ENCODE measurements around the gene TSPAN5.

Gene TSPAN5

DNA sequence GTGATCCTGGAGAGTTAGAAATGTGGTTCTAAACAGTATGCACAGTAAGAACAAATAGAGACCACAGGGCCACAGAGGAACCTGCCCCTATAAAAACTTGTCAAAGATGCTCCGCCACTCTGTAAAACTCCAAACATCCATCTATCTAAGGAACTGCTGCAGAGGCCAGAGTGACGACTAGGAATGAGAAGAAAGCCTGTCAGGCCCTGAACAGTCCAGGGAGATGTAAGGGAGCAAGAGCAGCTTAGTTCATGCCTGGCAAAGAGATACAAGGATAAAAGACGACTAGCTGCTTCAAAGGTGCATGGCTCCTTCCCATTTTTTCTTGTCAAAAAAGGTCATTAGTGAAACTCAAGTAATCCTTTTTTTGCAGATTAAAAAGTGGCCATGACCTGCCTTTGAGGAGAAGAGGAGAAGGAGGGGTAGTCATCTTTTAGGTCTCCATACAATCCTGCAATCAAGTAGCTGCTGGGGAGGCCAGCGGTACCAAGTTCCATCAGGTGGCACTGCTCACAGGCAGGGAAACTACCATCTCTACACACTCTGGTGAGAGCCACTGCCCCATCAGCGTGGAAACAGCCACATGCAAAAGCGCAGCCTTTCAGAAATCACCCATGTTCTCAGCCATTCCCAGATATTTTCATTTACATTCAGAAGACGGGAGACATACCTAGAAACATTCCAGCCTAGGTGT is 162.1 kb downstream of the TSPAN5 start:
- no peaks in the 10 kb centered on the region for H3K4me1 ChIP-seq (ENCODE audit: control insufficient read depth in 5 of 5, insufficient read depth in 5 of 5, low read length in 5 of 5)
- no peaks in the 10 kb centered on the region for H3K27me3 ChIP-seq (ENCODE audit: control insufficient read depth in 5 of 5, insufficient read depth in 4 of 5, low read length in 5 of 5)
- H3K27ac ChIP-seq (ENCODE audit: low read depth, low read length): no peak overlapping the region
- H3K4me3 ChIP-seq (ENCODE audit: low read depth in 1 of 5, low read length in 5 of 5): no peak overlapping the region
- H3K9ac ChIP-seq (ENCODE audit: low read length in 5 of 5): no peak overlapping the region
- H3K9me3 ChIP-seq (ENCODE audit: control insufficient read depth in 5 of 5, low read length in 5 of 5): no peaks in the 10 kb centered on the region
- no peaks in the 10 kb centered on the region for H3K36me3 ChIP-seq (ENCODE audit: control insufficient read depth in 5 of 5, insufficient read depth in 5 of 5, low read length in 5 of 5)

DNA sequence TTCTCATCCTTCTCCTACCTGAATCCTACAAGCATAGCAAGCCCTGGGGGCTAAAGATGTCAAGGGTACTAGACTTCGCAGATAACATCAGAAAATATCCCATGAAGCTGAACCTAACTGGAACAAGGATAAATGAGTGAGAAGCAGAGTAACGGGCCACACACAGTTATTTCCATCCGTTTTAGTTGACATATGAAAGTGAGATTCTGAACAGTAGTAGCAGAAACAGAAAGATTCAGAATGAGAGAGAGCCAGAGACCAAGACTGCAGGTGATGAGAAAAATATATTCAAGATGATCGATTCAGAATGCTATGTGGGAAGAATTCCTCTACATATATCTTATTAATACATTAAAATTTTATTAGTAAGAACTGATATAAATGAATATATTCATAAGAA is 165.1 kb downstream of the TSPAN5 start:
- H3K9me3 ChIP-seq (ENCODE audit: control insufficient read depth in 5 of 5, low read length in 5 of 5): no peaks in the 10 kb centered on the region
- no peak overlapping the region for H3K9ac ChIP-seq (ENCODE audit: low read length in 5 of 5)
- no peak overlapping the region for H3K4me3 ChIP-seq (ENCODE audit: low read depth in 1 of 5, low read length in 5 of 5)
- no peaks in the 10 kb centered on the region for H3K4me1 ChIP-seq (ENCODE audit: control insufficient read depth in 5 of 5, insufficient read depth in 5 of 5, low read length in 5 of 5)
- H3K27me3 ChIP-seq (ENCODE audit: control insufficient read depth in 5 of 5, insufficient read depth in 4 of 5, low read length in 5 of 5): no peaks in the 10 kb centered on the region
- no peak overlapping the region for H3K27ac ChIP-seq (ENCODE audit: low read depth, low read length)
- H3K36me3 ChIP-seq (ENCODE audit: control insufficient read depth in 5 of 5, insufficient read depth in 5 of 5, low read length in 5 of 5): no peaks in the 10 kb centered on the region

DNA sequence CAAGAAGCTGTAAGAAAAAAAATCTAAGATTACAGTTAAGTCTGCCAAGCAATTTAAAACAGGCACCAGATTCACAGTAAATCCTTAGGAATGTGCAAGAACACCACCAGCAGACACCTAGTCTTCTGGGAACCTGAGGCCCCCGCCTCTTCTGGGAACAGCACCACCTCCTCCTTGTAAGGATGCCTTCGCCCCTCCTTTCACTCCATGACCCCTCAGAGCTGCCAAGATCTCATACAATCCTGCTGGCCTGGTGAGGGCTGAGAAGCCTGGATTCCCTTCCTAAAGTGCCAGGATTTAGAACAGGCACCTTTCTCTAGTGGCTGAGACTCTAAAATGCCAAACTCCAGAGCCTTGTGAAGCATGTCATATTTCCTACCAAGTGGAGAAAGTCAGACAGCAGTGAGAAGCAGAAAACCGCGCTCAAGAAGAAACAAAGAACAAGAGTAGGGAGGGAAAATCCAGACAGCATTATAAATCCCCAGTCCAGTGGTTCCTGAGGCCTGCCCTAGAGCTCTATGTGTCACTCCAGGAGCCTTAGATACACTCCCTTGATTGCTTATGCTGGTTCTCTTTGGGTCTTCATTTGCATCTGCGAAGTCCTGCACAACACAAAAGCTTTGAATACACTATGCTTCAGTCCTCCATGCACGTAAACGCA is 166.4 kb downstream of the TSPAN5 start:
- H3K9ac ChIP-seq (ENCODE audit: low read length in 5 of 5): no peak overlapping the region
- H3K36me3 ChIP-seq (ENCODE audit: control insufficient read depth in 5 of 5, insufficient read depth in 5 of 5, low read length in 5 of 5): no peaks in the 10 kb centered on the region
- no peak overlapping the region for H3K27ac ChIP-seq (ENCODE audit: low read depth, low read length)
- no peaks in the 10 kb centered on the region for H3K27me3 ChIP-seq (ENCODE audit: control insufficient read depth in 5 of 5, insufficient read depth in 4 of 5, low read length in 5 of 5)
- H3K4me1 ChIP-seq (ENCODE audit: control insufficient read depth in 5 of 5, insufficient read depth in 5 of 5, low read length in 5 of 5): no peaks in the 10 kb centered on the region
- H3K9me3 ChIP-seq (ENCODE audit: control insufficient read depth in 5 of 5, low read length in 5 of 5): no peaks in the 10 kb centered on the region
- H3K4me3 ChIP-seq (ENCODE audit: low read depth in 1 of 5, low read length in 5 of 5): no peak overlapping the region

DNA sequence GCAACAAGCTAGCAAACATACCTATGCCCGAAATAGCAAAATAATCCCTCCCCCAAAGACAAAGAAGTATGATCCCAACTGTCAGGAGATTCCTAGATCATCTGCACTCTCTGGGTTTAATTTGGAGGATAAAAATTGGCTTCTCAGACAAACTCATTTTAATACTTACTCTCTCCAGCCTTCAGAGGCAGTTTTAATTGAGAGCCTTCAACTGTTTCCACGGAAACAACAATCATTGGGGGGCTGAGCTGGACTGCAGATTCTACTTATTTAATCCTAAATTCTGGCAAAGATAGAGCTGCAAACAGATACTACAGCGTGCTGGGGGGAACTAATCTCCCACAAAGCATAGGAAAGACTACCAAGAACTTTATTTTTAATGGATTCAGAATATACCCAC is 168.2 kb downstream of the TSPAN5 start:
- Histone ChIP-seq H3K4me1 (ENCODE audit: control insufficient read depth in 5 of 5, insufficient read depth in 5 of 5, low read length in 5 of 5) (no peaks in the 10 kb centered on the region), H3K9me3 (ENCODE audit: control insufficient read depth in 5 of 5, low read length in 5 of 5) (no peaks in the 10 kb centered on the region), H3K4me3 (ENCODE audit: low read depth in 1 of 5, low read length in 5 of 5) (no peak overlapping the region), H3K27ac (ENCODE audit: low read depth, low read length) (no peak overlapping the region), H3K9ac (ENCODE audit: low read length in 5 of 5) (no peak overlapping the region), H3K36me3 (ENCODE audit: control insufficient read depth in 5 of 5, insufficient read depth in 5 of 5, low read length in 5 of 5) (no peaks in the 10 kb centered on the region), H3K27me3 (ENCODE audit: control insufficient read depth in 5 of 5, insufficient read depth in 4 of 5, low read length in 5 of 5) (no peaks in the 10 kb centered on the region)

DNA sequence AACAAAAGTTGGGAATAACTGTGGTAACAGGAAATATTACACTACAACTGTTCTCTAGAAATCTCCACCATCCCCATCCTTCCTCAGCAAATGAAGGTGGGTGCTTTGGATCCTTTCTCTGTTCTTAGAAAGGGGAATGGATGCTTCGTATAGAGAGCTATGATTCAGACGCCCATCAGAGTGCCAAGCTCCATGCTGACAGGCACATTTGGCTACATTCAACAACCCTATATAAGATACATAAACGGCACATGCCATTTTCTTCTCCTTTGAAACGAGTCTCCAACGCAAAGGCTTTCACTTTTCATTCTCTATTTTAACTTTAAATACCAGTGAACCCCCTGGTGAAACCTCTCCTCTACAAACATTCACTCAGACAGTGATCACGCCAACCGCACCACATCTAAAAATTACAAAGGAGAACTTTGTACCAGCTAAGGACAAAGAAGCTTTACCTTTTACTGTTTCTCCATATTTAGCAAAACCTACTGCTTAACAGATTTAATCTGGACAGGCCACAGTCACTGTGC is 172.5 kb downstream of the TSPAN5 start:
- H3K27ac ChIP-seq (ENCODE audit: low read depth, low read length): no peak overlapping the region
- H3K4me1 ChIP-seq (ENCODE audit: control insufficient read depth in 5 of 5, insufficient read depth in 5 of 5, low read length in 5 of 5): no peaks in the 10 kb centered on the region
- no peak overlapping the region for H3K4me3 ChIP-seq (ENCODE audit: low read depth in 1 of 5, low read length in 5 of 5)
- H3K9me3 ChIP-seq (ENCODE audit: control insufficient read depth in 5 of 5, low read length in 5 of 5): no peaks in the 10 kb centered on the region
- H3K9ac ChIP-seq (ENCODE audit: low read length in 5 of 5): no peak overlapping the region
- no peaks in the 10 kb centered on the region for H3K27me3 ChIP-seq (ENCODE audit: control insufficient read depth in 5 of 5, insufficient read depth in 4 of 5, low read length in 5 of 5)
- no peaks in the 10 kb centered on the region for H3K36me3 ChIP-seq (ENCODE audit: control insufficient read depth in 5 of 5, insufficient read depth in 5 of 5, low read length in 5 of 5)

DNA sequence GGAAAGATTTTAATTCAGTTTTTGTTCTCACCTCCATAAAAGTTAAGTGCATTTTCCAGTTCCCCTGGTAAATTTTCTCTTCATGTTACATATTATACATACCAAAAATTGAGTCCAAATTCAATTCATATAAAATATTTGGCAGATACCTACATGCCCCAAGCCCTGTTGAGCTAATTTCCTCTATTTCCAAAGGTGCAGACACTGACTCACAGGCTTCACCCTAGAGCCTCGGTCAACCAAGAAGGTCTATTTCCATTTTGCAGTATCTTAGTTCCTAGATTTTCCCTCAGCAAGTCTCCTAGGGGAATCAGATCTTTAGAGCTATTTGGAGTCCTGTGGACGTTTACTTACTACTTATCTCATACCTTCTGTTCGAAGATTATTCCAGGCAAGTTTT is 174.4 kb downstream of the TSPAN5 start:
- Histone ChIP-seq H3K9ac (ENCODE audit: low read length in 5 of 5) (no peak overlapping the region), H3K9me3 (ENCODE audit: control insufficient read depth in 5 of 5, low read length in 5 of 5) (no peaks in the 10 kb centered on the region), H3K4me1 (ENCODE audit: control insufficient read depth in 5 of 5, insufficient read depth in 5 of 5, low read length in 5 of 5) (no peaks in the 10 kb centered on the region), H3K27me3 (ENCODE audit: control insufficient read depth in 5 of 5, insufficient read depth in 4 of 5, low read length in 5 of 5) (no peaks in the 10 kb centered on the region), H3K36me3 (ENCODE audit: control insufficient read depth in 5 of 5, insufficient read depth in 5 of 5, low read length in 5 of 5) (no peaks in the 10 kb centered on the region), H3K4me3 (ENCODE audit: low read depth in 1 of 5, low read length in 5 of 5) (no peak overlapping the region), H3K27ac (ENCODE audit: low read depth, low read length) (no peak overlapping the region)

DNA sequence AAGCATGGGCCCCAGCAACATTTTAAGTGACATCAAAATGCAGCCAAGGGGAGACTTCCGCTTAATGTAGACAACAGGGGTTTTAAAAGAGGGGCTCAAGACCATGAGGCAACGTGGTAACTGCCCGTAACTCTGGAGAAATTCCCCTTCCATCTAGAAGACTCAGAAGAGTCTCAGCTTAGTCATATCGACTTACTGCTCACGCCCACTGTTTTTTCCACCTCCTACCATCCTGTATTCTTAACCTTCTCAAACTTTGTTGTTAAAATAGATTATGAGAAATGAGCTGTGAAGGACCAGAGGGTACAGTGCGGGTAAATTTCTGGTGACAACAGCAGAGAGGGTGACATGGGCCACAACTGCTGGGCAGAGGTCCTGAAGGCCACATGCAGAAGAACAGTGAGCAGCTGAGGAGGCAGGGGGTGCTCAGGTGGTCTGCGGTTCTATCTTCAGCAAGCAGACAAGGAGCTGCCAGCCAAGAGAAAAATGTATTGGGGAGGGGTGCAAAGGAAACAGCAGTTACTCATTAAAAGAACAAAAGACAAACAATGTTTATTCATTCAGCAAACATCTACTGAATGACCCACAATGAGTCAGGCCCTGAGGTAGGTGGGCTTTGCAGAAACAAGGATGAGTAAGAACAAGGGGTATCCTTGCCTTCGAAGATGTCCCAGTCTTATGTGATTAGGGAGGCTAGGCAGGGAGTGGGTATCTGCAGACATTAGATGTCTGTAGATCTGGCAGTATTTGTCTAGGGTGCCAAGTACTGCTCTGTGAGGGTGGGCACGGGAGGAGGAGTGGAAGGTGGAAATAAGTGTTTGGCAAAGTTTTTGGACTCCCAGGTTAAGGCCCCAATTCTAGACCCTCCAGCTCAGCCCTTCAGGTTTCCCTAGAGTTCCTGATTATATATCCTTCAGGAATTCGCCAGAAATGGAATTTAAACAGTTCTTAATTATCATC is 175.3 kb downstream of the TSPAN5 start:
- H3K27me3 ChIP-seq (ENCODE audit: control insufficient read depth in 5 of 5, insufficient read depth in 4 of 5, low read length in 5 of 5): no peaks in the 10 kb centered on the region
- H3K4me3 ChIP-seq (ENCODE audit: low read depth in 1 of 5, low read length in 5 of 5): no peak overlapping the region
- no peak overlapping the region for H3K9ac ChIP-seq (ENCODE audit: low read length in 5 of 5)
- H3K9me3 ChIP-seq (ENCODE audit: control insufficient read depth in 5 of 5, low read length in 5 of 5): no peaks in the 10 kb centered on the region
- H3K4me1 ChIP-seq (ENCODE audit: control insufficient read depth in 5 of 5, insufficient read depth in 5 of 5, low read length in 5 of 5): no peaks in the 10 kb centered on the region
- no peaks in the 10 kb centered on the region for H3K36me3 ChIP-seq (ENCODE audit: control insufficient read depth in 5 of 5, insufficient read depth in 5 of 5, low read length in 5 of 5)
- H3K27ac ChIP-seq (ENCODE audit: low read depth, low read length): no peak overlapping the region

DNA sequence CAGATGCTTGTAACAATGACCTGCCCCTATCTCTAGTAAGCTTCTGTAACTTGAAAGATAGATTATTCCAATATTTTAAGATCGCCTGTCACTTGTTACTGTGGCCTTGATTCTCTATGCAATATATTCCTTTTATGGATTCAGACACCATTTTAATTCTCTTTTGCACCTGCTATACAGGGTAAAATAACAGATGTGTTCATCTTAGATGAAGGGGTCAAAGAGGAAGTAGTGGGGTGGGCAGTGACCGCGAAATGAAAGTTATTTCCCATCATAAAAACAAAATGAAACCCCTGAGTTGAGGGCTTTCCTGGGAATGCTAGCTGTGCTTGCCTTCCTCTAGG is 175.9 kb downstream of the TSPAN5 start:
- Histone ChIP-seq H3K27ac (ENCODE audit: low read depth, low read length) (no peak overlapping the region), H3K4me3 (ENCODE audit: low read depth in 1 of 5, low read length in 5 of 5) (no peak overlapping the region), H3K4me1 (ENCODE audit: control insufficient read depth in 5 of 5, insufficient read depth in 5 of 5, low read length in 5 of 5) (no peaks in the 10 kb centered on the region), H3K9me3 (ENCODE audit: control insufficient read depth in 5 of 5, low read length in 5 of 5) (no peaks in the 10 kb centered on the region), H3K36me3 (ENCODE audit: control insufficient read depth in 5 of 5, insufficient read depth in 5 of 5, low read length in 5 of 5) (no peaks in the 10 kb centered on the region), H3K9ac (ENCODE audit: low read length in 5 of 5) (no peak overlapping the region), H3K27me3 (ENCODE audit: control insufficient read depth in 5 of 5, insufficient read depth in 4 of 5, low read length in 5 of 5) (no peaks in the 10 kb centered on the region)

DNA sequence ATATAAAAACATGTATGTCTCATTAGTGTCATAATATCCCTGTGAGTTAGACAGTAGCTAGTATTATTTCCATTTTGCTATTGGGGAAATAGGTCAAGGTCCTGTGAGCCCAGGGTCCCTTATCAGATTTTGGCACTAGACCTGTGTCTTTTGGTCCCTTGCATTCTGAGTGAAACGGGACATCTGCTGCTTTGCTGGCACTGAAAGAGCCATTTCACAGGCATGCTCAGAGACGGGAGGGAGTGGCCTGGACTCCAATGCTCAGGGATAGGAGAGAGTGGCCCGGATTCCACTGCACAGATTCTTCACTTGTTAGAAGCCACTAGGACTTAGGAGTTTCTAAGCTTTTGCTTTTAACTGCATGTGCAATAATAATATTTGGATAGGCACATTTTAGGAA is 177.2 kb downstream of the TSPAN5 start:
- no peaks in the 10 kb centered on the region for H3K9me3 ChIP-seq (ENCODE audit: control insufficient read depth in 5 of 5, low read length in 5 of 5)
- no peaks in the 10 kb centered on the region for H3K27me3 ChIP-seq (ENCODE audit: control insufficient read depth in 5 of 5, insufficient read depth in 4 of 5, low read length in 5 of 5)
- H3K4me1 ChIP-seq (ENCODE audit: control insufficient read depth in 5 of 5, insufficient read depth in 5 of 5, low read length in 5 of 5): no peaks in the 10 kb centered on the region
- no peaks in the 10 kb centered on the region for H3K36me3 ChIP-seq (ENCODE audit: control insufficient read depth in 5 of 5, insufficient read depth in 5 of 5, low read length in 5 of 5)
- no peak overlapping the region for H3K4me3 ChIP-seq (ENCODE audit: low read depth in 1 of 5, low read length in 5 of 5)
- no peak overlapping the region for H3K9ac ChIP-seq (ENCODE audit: low read length in 5 of 5)
- no peak overlapping the region for H3K27ac ChIP-seq (ENCODE audit: low read depth, low read length)

DNA sequence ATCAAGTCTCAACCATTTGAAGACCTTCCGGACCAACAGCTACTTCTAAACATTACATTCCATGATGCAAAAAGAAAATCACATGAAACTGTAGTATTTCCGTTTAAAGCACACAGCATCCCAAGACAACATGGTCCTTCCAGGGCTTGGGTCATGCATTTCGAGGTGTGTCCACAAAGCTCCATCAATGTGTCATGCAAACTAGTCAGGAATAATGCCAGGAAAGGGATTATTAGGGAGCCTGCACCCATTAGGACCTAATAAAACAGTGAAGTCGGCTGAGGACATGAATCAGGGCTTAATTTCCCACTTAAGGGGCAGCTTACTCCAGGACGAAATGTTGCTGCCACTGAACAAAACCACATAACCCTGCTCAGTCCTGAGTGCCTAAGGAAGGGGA is 177.9 kb downstream of the TSPAN5 start:
- H3K27ac ChIP-seq (ENCODE audit: low read depth, low read length): no peak overlapping the region
- no peak overlapping the region for H3K9ac ChIP-seq (ENCODE audit: low read length in 5 of 5)
- no peaks in the 10 kb centered on the region for H3K9me3 ChIP-seq (ENCODE audit: control insufficient read depth in 5 of 5, low read length in 5 of 5)
- no peaks in the 10 kb centered on the region for H3K4me1 ChIP-seq (ENCODE audit: control insufficient read depth in 5 of 5, insufficient read depth in 5 of 5, low read length in 5 of 5)
- no peak overlapping the region for H3K4me3 ChIP-seq (ENCODE audit: low read depth in 1 of 5, low read length in 5 of 5)
- H3K36me3 ChIP-seq (ENCODE audit: control insufficient read depth in 5 of 5, insufficient read depth in 5 of 5, low read length in 5 of 5): no peaks in the 10 kb centered on the region
- H3K27me3 ChIP-seq (ENCODE audit: control insufficient read depth in 5 of 5, insufficient read depth in 4 of 5, low read length in 5 of 5): no peaks in the 10 kb centered on the region

Measured in subcutaneous abdominal adipose tissue (tissue), 5 donors.